ENCODE measurements around the gene ZFP36L2.

Gene ZFP36L2

DNA sequence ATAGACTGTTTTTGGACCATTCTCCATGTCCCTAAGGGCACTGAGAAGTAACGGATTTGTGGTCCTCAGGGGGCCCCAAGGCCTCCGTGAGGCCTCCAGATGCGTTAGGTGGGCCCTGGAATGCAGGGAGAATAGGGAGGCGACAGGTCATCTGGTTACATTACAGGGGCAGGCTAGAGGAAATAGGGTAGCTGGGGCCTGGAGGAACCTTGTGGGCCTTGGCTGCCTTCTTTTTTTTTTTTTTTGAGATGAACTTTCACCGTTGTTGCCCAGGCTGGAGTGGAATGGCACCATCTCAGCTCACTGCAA is 28.9 kb downstream of the ZFP36L2 start:
- no peak for DNase-seq (ENCODE audit: extremely low read depth, low read depth)
- TF ChIP-seq, protein P1, sequence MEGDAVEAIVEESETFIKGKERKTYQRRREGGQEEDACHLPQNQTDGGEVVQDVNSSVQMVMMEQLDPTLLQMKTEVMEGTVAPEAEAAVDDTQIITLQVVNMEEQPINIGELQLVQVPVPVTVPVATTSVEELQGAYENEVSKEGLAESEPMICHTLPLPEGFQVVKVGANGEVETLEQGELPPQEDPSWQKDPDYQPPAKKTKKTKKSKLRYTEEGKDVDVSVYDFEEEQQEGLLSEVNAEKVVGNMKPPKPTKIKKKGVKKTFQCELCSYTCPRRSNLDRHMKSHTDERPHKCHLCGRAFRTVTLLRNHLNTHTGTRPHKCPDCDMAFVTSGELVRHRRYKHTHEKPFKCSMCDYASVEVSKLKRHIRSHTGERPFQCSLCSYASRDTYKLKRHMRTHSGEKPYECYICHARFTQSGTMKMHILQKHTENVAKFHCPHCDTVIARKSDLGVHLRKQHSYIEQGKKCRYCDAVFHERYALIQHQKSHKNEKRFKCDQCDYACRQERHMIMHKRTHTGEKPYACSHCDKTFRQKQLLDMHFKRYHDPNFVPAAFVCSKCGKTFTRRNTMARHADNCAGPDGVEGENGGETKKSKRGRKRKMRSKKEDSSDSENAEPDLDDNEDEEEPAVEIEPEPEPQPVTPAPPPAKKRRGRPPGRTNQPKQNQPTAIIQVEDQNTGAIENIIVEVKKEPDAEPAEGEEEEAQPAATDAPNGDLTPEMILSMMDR (IDR thresholded peaks at IDR 0.05; ENCODE audit: low read depth, low read length) = no peak

DNA sequence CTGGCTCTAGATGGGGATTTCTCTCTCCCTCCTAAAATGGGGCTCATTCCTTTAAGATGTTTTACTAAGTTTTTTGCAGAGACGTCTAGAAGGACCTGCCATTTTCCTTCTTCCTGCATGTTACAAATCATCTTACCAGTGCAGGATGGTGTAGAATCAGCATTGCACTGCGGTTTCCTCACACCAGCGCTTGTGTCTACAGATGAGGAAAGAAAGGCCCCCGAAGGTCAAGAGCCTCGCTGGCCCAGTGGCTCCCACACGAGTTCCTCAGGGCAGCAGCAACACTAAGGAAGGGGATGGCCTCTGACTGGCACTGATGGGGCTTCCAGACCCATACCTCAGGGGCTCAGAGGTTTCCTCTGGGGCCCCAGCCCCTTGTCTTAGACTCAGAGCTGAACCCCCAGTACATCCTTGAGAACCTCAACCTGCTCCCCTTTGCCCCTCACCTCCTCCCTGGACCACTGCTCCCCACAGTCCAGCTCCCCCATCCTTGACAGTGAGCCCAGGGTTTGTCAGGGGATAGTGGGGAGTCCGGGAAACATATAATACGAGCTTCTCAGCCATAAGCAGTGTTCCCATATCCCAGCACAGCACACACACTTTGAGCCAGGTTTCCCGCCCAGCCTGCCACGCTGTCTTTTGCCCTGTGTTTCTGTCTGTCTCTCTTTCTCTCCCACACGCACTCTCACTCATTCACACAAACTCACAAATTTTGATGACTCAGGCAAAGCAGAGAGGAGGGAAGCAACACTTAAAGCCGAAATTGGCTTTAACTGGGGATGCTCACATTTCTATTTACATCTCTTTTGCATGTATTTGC is 29.4 kb downstream of the ZFP36L2 start:
- DNase-seq (ENCODE audit: extremely low read depth, low read depth) = no peak
- TF ChIP-seq, protein P1 (IDR thresholded peaks at IDR 0.05; ENCODE audit: low read depth, low read length) = no peak

DNA sequence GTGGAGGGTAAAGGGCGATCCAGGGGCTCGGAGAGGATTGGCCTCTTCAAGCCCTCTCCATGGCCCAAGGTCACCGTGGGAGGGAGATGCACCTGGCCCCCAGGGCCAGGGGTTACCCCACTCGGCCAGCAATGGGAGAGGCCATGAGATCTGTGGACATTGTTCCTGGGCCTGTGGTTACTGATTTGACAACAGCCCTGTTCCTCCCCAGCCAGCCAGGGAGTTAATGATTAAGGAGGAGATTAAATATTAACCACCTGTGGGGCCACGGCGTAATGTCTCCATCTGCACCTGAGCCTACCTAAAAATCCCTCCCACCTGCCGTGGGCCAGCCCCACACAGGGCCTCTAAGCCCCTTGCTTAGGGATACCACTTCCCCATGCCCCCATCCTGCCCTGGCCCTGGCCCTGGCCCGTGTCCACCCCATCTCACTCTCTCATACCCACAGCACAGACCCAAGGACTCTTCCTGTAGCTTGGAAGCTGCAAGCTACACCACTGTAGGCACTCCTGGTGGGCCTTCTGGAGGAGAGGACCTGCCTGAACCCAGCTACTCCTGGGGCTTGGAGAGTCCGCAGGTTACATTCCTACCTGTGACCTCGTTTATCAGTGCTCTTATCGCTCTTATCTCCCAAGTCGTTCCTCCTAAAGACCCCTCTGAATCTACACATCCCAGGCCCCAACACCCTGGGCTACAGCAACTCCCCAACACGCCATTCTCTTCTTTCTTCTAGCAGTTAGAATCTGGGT is 32.1 kb downstream of the ZFP36L2 start:
- no peak for DNase-seq (ENCODE audit: extremely low read depth, low read depth)
- TF ChIP-seq, protein P1 (IDR thresholded peaks at IDR 0.05; ENCODE audit: low read depth, low read length) = no peak

DNA sequence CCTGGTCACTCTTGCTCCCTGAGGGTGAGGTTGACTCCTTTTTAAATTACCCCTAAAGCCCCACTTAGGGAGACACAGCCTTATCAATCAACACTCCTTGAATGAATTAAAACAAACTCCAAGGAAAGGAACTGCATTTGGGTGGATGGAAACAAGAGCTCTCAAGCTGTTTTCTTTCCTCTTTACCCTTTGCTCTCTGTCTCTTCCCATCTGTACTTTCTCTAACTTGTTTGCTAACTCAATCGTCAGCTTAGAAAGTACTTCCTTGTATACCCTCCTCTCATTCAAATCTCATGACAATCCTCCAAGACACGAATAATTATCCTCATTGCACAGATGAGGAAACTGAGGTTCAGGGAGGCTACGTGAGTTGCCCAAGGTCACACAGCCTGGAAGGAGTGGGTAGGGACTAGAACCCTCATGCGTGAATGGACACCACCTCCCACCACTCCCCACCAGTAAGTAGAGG is 32.7 kb downstream of the ZFP36L2 start:
- no peak for DNase-seq (ENCODE audit: extremely low read depth, low read depth)
- TF ChIP-seq, protein P1 (IDR thresholded peaks at IDR 0.05; ENCODE audit: low read depth, low read length) = no peak

DNA sequence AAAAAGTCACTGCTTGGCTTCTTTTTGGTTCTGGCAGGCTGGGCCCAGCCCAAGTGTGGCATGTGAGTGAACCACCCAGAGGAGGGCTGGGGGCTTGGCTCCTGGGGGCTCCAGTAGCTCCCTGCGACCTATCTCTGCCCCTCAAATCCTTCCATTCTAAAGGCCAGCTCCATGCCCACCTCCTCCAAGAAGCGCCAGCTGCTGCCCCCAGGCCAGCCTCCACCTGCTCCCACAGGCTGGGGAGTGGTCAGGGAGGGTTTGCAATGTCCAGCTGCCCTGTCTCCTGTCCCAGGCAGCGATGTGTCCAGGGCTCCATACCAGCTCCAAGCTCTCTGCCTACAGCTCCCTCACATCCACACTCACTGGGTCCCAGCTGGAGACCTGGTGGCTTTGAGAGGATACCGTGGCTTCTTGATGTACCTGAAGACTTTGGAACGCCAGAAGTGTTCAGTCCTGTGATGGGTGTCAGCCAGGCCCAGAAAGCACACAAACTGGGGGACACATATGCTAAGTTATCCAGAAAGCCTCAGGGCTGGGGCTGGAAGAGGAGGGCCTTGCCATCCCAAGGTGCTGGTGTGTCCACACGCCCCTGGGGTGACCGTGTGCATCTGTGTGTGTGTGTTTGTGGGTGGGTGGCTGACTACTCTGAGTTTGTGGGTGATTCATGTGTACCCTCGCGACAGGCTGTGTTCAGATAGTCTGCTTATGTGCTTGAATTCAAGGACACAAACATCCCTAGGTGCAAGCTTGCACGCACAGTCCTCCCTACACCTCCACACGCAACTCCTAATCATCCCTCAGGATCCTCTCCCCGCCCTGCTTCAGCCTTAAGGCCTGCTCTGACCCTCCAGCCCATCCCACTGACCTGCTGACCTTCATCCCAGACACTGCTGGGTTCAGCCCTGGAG is 33.4 kb downstream of the ZFP36L2 start:
- TF ChIP-seq, protein P1 (IDR thresholded peaks at IDR 0.05; ENCODE audit: low read depth, low read length) = no peak
- no peak for DNase-seq (ENCODE audit: extremely low read depth, low read depth)

DNA sequence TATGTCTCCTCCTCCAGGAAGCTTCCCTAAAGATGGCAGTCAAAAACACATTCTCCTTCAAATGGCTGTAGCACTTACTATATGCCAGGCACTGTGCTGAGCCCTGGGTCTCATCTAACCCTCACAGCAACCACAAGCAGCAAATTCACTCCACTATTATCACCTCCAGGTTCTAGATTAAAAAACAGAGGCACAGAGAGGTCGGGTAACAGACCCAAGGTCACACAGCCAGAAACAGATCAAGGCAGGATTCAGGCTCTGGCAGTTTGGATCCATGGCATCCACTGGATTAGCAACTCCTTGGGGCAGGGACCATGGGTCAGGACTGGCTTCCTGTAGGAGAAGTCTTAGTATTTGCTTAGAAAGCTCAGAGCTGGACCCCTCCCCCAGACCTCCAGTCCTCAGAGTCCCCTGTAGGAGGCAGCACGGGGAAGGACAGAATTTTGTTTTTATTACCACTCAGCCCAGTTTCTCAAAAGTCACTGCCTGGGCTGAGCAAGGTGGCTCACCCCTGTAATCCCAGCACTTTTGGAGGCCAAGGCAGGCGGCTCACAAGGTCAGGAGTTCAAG is 34.4 kb downstream of the ZFP36L2 start:
- TF ChIP-seq, protein P1 (IDR thresholded peaks at IDR 0.05; ENCODE audit: low read depth, low read length) = peak; percentile 20

More for the DNA sequence above, 34.4 kb downstream of the ZFP36L2 start:
- DNase-seq (ENCODE audit: extremely low read depth, low read depth) = no peak

Measured in AG09319 (cell line).